ENCODE measurements around the gene PROK1. TPM values are rescaled to one million over a fixed set of nuclear protein-coding genes. Genes with fewer than 3 reads are reported as not detected.

The PROK1 gene
- total RNA-seq, 2 donors from 2014 or later = 1.0 to 5.1 TPM

DNA sequence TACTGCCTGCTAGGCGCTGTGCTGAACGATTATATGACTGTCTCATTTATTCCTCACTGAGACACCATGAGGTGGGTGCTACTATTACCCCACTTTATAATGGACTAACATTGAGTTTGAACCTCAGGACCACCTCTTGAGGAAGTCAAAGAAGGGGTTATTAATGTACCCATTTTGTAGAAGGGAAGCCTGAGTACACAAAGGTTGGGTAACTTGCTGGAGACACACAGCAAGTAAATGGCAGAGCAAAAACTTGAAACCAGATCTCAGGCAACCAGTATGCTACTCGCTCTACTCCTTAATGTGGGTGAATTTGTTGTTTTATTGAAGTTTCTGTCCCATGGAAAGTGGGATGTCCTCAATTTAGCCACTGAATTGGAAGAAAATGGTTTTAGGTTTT lies 37.9 kb downstream of the PROK1 start:
- no peak for DNase-seq (ENCODE audit: low spot score)
- Histone ChIP-seq H3K4me3 (no peak overlapping the region), H3K27me3 (no peaks in the 10 kb centered on the region), H3K36me3 (no peaks in the 10 kb centered on the region), H3K9me3 (no peaks in the 10 kb centered on the region), H3K27ac (no peak overlapping the region), H3K4me1 (peaks cover 0 to 8% of the 10 kb centered on the region in 2 donors)
- TF ChIP-seq, protein P1, sequence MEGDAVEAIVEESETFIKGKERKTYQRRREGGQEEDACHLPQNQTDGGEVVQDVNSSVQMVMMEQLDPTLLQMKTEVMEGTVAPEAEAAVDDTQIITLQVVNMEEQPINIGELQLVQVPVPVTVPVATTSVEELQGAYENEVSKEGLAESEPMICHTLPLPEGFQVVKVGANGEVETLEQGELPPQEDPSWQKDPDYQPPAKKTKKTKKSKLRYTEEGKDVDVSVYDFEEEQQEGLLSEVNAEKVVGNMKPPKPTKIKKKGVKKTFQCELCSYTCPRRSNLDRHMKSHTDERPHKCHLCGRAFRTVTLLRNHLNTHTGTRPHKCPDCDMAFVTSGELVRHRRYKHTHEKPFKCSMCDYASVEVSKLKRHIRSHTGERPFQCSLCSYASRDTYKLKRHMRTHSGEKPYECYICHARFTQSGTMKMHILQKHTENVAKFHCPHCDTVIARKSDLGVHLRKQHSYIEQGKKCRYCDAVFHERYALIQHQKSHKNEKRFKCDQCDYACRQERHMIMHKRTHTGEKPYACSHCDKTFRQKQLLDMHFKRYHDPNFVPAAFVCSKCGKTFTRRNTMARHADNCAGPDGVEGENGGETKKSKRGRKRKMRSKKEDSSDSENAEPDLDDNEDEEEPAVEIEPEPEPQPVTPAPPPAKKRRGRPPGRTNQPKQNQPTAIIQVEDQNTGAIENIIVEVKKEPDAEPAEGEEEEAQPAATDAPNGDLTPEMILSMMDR (IDR thresholded peaks at IDR 0.05) = no peak

DNA sequence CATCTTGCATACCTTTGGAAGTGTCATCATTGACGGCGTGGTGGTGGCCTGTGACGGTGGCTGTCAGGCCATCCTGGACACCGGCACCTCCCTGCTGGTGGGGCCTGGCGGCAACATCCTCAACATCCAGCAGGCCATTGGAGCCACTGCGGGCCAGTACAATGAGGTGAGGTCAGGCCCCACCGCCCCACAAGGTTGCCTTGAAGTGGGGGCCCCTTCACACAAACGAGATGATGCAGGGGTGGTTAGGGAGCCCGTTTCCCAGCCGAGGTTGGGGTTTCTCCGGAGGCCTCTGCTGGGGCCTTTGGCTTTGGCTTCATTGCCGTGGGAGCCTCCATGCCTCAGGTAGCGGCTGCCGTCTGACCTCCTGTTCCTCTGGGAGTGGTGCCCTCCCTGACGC lies 38.5 kb downstream of the PROK1 start:
- TF ChIP-seq, protein P1 (IDR thresholded peaks at IDR 0.05) = no peak
- Histone ChIP-seq H3K27me3 (no peaks in the 10 kb centered on the region), H3K9me3 (no peaks in the 10 kb centered on the region), H3K4me3 (no peak overlapping the region), H3K27ac (no peak overlapping the region), H3K36me3 (no peaks in the 10 kb centered on the region), H3K4me1 (peaks cover 0 to 8% of the 10 kb centered on the region in 2 donors)
- DNase-seq (ENCODE audit: low spot score) = no peak

DNA sequence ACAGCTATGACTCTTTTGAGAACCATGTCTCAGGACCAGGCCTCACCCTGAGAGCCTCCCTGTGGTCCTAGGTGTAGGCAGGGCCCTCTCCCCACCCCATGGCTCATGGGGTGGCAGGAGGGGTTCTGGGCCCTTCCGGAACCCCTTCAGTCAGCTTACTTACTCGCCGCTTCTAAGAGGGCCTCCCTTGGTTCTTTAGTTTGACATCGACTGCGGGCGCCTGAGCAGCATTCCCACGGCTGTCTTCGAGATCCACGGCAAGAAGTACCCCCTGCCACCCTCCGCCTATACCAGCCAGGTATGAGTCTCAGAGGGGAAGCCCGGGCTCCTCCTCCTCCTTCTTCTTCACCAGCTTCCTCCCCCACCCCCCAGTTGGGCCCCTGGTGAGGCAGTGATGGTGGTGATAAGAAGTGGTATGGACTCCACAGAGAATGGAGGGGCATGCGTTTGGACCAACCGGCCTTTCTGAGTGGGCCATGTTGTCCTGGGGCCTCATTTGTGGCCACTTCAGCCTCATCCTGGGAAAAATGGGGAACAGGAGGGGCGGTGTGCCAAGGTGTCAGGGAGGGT lies 39.1 kb downstream of the PROK1 start:
- Histone ChIP-seq H3K27ac (no peak overlapping the region), H3K4me1 (peaks cover 0 to 8% of the 10 kb centered on the region in 2 donors), H3K36me3 (no peaks in the 10 kb centered on the region), H3K27me3 (no peaks in the 10 kb centered on the region), H3K9me3 (no peaks in the 10 kb centered on the region), H3K4me3 (no peak overlapping the region)
- TF ChIP-seq, protein P1 (IDR thresholded peaks at IDR 0.05) = no peak
- DNase-seq (ENCODE audit: low spot score) = no peak

DNA sequence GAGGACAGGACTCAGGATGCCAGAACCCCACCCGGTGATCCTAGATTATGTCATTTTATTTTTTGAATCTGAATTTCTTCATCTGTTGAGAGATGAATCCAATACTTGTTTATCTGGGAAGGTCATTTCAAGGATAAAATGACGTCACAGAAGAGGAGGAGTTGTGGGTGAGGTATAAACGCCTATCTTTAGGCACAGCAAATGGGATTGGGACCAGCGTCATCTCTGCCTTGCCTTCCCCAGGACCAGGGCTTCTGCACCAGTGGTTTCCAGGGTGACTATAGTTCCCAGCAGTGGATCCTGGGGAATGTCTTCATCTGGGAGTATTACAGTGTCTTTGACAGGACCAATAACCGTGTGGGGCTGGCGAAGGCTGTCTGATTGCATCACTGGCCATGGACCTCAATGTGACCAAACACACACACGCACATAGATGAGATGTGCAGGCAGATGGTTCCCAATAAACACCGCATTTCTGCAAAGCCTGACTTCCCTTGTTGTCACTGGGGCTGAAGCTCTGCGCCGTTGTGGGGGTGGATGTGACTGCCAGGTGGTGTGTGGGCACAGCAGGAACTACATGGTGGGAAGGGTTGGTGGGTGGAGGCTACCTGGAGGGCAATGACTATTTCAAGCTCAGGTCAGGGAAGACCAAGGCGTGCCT lies 40.0 kb downstream of the PROK1 start:
- no peak overlapping the region for H3K4me3 ChIP-seq
- peaks cover 0 to 1% of the 10 kb centered on the region in 2 donors for H3K4me1 ChIP-seq
- TF ChIP-seq, protein P1 (IDR thresholded peaks at IDR 0.05) = no peak
- H3K27ac ChIP-seq = no peak overlapping the region
- H3K36me3 ChIP-seq = no peaks in the 10 kb centered on the region
- no peak for DNase-seq (ENCODE audit: low spot score)
- H3K27me3 ChIP-seq = no peaks in the 10 kb centered on the region
- no peaks in the 10 kb centered on the region for H3K9me3 ChIP-seq

DNA sequence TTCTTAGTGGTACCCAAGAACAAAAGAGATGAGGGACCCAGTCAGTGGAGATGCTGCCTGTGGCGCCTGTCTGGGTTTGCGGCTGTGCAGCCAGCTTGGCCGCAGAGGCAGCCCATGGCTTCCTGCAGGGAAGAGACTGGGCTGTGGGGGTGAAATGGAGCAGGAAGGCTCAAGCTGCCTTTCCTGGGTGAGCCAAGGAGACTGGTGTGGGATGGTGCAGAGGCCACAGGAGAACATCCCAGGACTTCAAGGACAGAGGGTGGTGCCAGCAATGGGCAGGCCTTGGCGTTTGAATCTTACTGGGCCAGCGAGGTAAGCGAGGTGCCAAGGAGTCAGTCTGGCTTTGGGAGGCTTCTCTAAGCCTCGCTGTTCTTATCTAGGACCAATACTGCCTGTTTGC lies 41.6 kb downstream of the PROK1 start:
- Histone ChIP-seq H3K27me3 (no peaks in the 10 kb centered on the region), H3K9me3 (no peaks in the 10 kb centered on the region), H3K4me1 (no peaks in the 10 kb centered on the region), H3K4me3 (no peak overlapping the region), H3K27ac (no peak overlapping the region), H3K36me3 (no peaks in the 10 kb centered on the region)
- TF ChIP-seq, protein P1 (IDR thresholded peaks at IDR 0.05) = no peak
- DNase-seq (ENCODE audit: low spot score) = no peak
